Skeletal muscle satellite cell (primary cell): ENCODE measurements around the gene PHLPP1.

Source experiments
- H3K27me3 ChIP-seq: 2 replicates; pipeline ENCODE4 v1.7.0; 2013; ENCODE audit warnings: low read length; ENCODE audit not compliant: control insufficient read depth, insufficient read depth
- H3K36me3 ChIP-seq: 2 replicates; pipeline ENCODE4 v1.7.0; 2013; ENCODE audit warnings: mild to moderate bottlenecking, control low read depth, low read length; ENCODE audit not compliant: insufficient read depth
- H3K4me1 ChIP-seq: 2 replicates; pipeline ENCODE4 v1.7.0; 2013; ENCODE audit warnings: low read length; ENCODE audit not compliant: control insufficient read depth, insufficient read depth
- H3K4me2 ChIP-seq: 2 replicates; pipeline ENCODE4 v1.7.0; 2013; ENCODE audit warnings: mild to moderate bottlenecking, low read length
- H3K4me3 ChIP-seq: 2 replicates; pipeline ENCODE4 v1.7.0; 2013; ENCODE audit warnings: low read length
- H3K9ac ChIP-seq: 2 replicates; pipeline ENCODE4 v1.7.0; 2013; ENCODE audit warnings: mild to moderate bottlenecking, low read depth, low read length, moderate library complexity
- H3K9me3 ChIP-seq: replicated peaks from 2 replicates; pipeline ENCODE4 v1.7.0; 2013; ENCODE audit warnings: mild to moderate bottlenecking, control low read depth, low read length

Gene PHLPP1

DNA sequence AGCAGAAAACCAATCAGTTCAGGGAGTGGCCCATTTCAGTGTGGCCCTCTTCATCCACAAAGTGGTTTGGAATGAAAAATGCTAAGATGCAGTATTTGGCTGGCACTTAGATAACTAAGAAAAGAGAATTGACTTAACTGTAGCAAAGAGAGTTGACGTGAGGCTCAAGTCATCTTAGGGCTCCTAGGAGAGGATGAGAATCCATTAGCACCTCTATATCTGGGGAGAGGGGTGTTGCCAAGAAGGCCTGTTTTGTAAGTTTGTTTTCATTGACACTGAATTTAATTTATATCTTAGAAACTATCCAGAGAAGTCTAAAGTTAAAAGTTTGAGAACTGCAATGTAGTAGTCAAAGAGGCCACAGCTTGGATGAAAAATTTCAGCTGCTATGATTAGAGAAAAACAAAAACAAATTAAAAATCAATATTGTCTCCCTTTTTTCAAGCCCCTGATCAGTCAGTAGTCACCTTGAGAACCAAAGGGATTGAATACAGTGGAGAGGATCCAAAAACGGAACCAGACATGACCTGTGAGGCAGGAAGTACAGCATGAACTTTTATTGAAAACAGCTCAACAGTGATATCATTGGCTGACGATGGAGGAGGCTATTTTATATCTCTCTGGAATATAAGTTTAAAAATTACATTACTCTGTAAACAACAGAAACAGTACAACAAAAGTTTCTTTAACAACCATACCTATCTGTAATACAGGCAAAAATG lies 52.7 kb downstream of the PHLPP1 start:
- no peaks in the 10 kb centered on the region for H3K36me3 ChIP-seq
- H3K4me1 ChIP-seq = peaks cover 22% of the 10 kb centered on the region
- H3K4me2 ChIP-seq = peak overlapping the region; percentile 19
- no peaks in the 10 kb centered on the region for H3K27me3 ChIP-seq
- H3K4me3 ChIP-seq = no peak overlapping the region
- H3K9ac ChIP-seq = peak overlapping the region; percentile 4
- no peaks in the 10 kb centered on the region for H3K9me3 ChIP-seq

- Histone ChIP-seq H3K4me3 (no peak overlapping the region), H3K9ac (no peak overlapping the region), H3K9me3 (no peaks in the 10 kb centered on the region), H3K27me3 (no peaks in the 10 kb centered on the region), H3K4me1 (peaks cover 22% of the 10 kb centered on the region), H3K4me2 (no peak overlapping the region), H3K36me3 (no peaks in the 10 kb centered on the region)
Measured at GRCh38 chr18:62768558-62768943, 53.2 kb downstream of the PHLPP1 start.

GRCh38 chr18:62769216-62769615 lies 53.9 kb downstream of the PHLPP1 start:
- no peak overlapping the region for H3K4me2 ChIP-seq
- H3K9ac ChIP-seq = no peak overlapping the region
- no peaks in the 10 kb centered on the region for H3K27me3 ChIP-seq
- no peaks in the 10 kb centered on the region for H3K9me3 ChIP-seq
- no peak overlapping the region for H3K4me3 ChIP-seq
- no peaks in the 10 kb centered on the region for H3K36me3 ChIP-seq
- H3K4me1 ChIP-seq = peaks cover 22% of the 10 kb centered on the region

- Histone ChIP-seq H3K4me3 (no peak overlapping the region), H3K4me2 (no peak overlapping the region), H3K4me1 (peaks cover 21% of the 10 kb centered on the region), H3K9ac (no peak overlapping the region), H3K36me3 (no peaks in the 10 kb centered on the region), H3K27me3 (no peaks in the 10 kb centered on the region), H3K9me3 (no peaks in the 10 kb centered on the region)
Measured at GRCh38 chr18:62771494-62772270, 56.3 kb downstream of the PHLPP1 start.

- Histone ChIP-seq H3K36me3 (no peaks in the 10 kb centered on the region), H3K9ac (no peak overlapping the region), H3K9me3 (no peaks in the 10 kb centered on the region), H3K4me1 (peaks cover 8% of the 10 kb centered on the region), H3K4me2 (no peak overlapping the region), H3K4me3 (no peak overlapping the region), H3K27me3 (no peaks in the 10 kb centered on the region)
Measured at GRCh38 chr18:62772860-62773584, 57.7 kb downstream of the PHLPP1 start.

DNA sequence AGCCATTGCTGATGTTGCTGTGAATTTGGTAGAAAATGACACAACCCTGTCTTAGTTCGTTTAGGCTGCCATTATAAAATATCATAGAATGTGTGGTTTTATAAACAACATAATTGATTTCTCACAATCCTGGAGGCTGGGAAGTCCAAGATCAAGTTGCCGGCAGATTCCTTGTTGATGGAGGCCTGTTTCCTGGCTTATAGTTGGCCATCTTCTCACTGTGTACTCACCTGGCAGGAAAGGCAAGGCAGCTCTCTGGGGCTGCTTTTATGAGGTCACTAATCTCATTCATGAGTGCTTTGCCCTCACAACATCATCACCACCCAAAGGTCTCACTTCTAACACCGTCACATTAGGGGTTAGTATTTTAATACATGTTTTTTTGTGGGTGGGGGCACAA lies 58.4 kb downstream of the PHLPP1 start:
- no peak overlapping the region for H3K4me2 ChIP-seq

GRCh38 chr18:62776024-62776570 lies 60.8 kb downstream of the PHLPP1 start:
- no peaks in the 10 kb centered on the region for H3K36me3 ChIP-seq
- no peak overlapping the region for H3K4me3 ChIP-seq
- H3K9ac ChIP-seq = no peak overlapping the region
- H3K4me1 ChIP-seq = peaks cover 1% of the 10 kb centered on the region
- no peaks in the 10 kb centered on the region for H3K9me3 ChIP-seq
- H3K4me2 ChIP-seq = no peak overlapping the region
- H3K27me3 ChIP-seq = no peaks in the 10 kb centered on the region

More for the DNA sequence above, 58.4 kb downstream of the PHLPP1 start:
- no peak overlapping the region for H3K4me3 ChIP-seq
- no peak overlapping the region for H3K9ac ChIP-seq
- peaks cover 1% of the 10 kb centered on the region for H3K4me1 ChIP-seq
- no peaks in the 10 kb centered on the region for H3K36me3 ChIP-seq
- H3K9me3 ChIP-seq = no peaks in the 10 kb centered on the region
- no peaks in the 10 kb centered on the region for H3K27me3 ChIP-seq

- H3K4me1 ChIP-seq = peaks cover 16% of the 10 kb centered on the region
- no peak overlapping the region for H3K4me2 ChIP-seq
- no peaks in the 10 kb centered on the region for H3K9me3 ChIP-seq
- H3K36me3 ChIP-seq = no peaks in the 10 kb centered on the region
- H3K27me3 ChIP-seq = no peaks in the 10 kb centered on the region
- H3K4me3 ChIP-seq = no peak overlapping the region
- no peak overlapping the region for H3K9ac ChIP-seq
Measured at GRCh38 chr18:62777814-62778213, 62.5 kb downstream of the PHLPP1 start.

GRCh38 chr18:62778976-62779869 lies 63.9 kb downstream of the PHLPP1 start:
- H3K9me3 ChIP-seq = no peaks in the 10 kb centered on the region
- no peak overlapping the region for H3K4me2 ChIP-seq
- no peak overlapping the region for H3K4me3 ChIP-seq
- no peak overlapping the region for H3K9ac ChIP-seq
- no peaks in the 10 kb centered on the region for H3K36me3 ChIP-seq
- no peaks in the 10 kb centered on the region for H3K27me3 ChIP-seq
- peaks cover 21% of the 10 kb centered on the region for H3K4me1 ChIP-seq

GRCh38 chr18:62781262-62781661 lies 65.9 kb downstream of the PHLPP1 start:
- Histone ChIP-seq H3K4me3 (no peak overlapping the region), H3K4me1 (peaks cover 34% of the 10 kb centered on the region), H3K9ac (peak overlapping the region; percentile 48), H3K36me3 (no peaks in the 10 kb centered on the region), H3K4me2 (peak overlapping the region; percentile 32), H3K27me3 (no peaks in the 10 kb centered on the region), H3K9me3 (no peaks in the 10 kb centered on the region)
